ENCODE data around the gene FADS2.

The FADS2 gene

GRCh38 chr11:61916737-61917333 is 88.7 kb downstream of the FADS2 start:
- Histone ChIP-seq H3K27me3 (ENCODE audit: insufficient read depth, poor library complexity, severe bottlenecking) (peaks cover 26% of the 10 kb centered on the region), H3K4me3 (replicated peaks; ENCODE audit: insufficient read depth, low read length) (peak overlapping the region; percentile 38), H3K27ac (replicated peaks) (no peak overlapping the region)
- TF ChIP-seq POLR2AphosphoS5 (IDR thresholded peaks at IDR 0.05; ENCODE audit: low read depth) (no peak), GABPA (IDR thresholded peaks at IDR 0.05; ENCODE audit: low read depth) (no peak), SPI1 (IDR thresholded peaks at IDR 0.05; ENCODE audit: borderline replicate concordance, low read depth) (no peak), CTCF (IDR thresholded peaks at IDR 0.05; ENCODE audit: insufficient read depth, low read length) (no peak)
- TF ChIP-seq, protein P1, sequence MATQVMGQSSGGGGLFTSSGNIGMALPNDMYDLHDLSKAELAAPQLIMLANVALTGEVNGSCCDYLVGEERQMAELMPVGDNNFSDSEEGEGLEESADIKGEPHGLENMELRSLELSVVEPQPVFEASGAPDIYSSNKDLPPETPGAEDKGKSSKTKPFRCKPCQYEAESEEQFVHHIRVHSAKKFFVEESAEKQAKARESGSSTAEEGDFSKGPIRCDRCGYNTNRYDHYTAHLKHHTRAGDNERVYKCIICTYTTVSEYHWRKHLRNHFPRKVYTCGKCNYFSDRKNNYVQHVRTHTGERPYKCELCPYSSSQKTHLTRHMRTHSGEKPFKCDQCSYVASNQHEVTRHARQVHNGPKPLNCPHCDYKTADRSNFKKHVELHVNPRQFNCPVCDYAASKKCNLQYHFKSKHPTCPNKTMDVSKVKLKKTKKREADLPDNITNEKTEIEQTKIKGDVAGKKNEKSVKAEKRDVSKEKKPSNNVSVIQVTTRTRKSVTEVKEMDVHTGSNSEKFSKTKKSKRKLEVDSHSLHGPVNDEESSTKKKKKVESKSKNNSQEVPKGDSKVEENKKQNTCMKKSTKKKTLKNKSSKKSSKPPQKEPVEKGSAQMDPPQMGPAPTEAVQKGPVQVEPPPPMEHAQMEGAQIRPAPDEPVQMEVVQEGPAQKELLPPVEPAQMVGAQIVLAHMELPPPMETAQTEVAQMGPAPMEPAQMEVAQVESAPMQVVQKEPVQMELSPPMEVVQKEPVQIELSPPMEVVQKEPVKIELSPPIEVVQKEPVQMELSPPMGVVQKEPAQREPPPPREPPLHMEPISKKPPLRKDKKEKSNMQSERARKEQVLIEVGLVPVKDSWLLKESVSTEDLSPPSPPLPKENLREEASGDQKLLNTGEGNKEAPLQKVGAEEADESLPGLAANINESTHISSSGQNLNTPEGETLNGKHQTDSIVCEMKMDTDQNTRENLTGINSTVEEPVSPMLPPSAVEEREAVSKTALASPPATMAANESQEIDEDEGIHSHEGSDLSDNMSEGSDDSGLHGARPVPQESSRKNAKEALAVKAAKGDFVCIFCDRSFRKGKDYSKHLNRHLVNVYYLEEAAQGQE (IDR thresholded peaks at IDR 0.05; ENCODE audit: insufficient replicate concordance, low read depth), result no peak
- DNase-seq (ENCODE audit: low read depth in 1 of 2, low spot score in 1 of 2), result no peak

Small RNA genes lying within 50 kb of the gene (microRNA-seq; reads per million reads assigned to microRNA genes)
- gene MIR6746, result 1.2 reads per million
